Activated CD8-positive, alpha-beta memory T cell treated with anti-CD3 and anti-CD28 coated beads for 24 hours (primary cell): Measurements from ENCODE around the gene RAI14.

Experiments
- DNase-seq: peaks from one replicate; pipeline ENCODE4 v3.0.0-alpha.2; 2020

Gene RAI14

DNA sequence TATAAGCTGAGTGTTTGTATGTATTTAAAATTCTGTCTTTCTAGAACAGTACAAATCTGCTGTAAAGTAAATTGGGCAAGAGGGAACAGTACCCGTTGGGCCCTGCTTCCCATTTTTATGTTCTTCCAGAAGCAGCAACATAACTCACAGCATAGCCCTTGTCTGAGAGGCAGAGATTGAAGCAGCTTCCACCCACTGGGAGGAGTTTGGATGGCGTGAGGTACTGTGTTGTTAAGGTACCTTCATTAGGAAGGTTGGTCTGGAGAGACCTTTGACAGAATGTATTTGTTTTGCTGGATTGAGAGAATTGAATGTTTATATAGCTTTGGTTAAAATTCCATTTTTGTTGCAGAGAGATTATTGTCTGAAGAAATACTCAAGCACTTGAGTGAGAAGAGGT lies 24.8 kb downstream of the RAI14 start:
- no peak for DNase-seq

DNA sequence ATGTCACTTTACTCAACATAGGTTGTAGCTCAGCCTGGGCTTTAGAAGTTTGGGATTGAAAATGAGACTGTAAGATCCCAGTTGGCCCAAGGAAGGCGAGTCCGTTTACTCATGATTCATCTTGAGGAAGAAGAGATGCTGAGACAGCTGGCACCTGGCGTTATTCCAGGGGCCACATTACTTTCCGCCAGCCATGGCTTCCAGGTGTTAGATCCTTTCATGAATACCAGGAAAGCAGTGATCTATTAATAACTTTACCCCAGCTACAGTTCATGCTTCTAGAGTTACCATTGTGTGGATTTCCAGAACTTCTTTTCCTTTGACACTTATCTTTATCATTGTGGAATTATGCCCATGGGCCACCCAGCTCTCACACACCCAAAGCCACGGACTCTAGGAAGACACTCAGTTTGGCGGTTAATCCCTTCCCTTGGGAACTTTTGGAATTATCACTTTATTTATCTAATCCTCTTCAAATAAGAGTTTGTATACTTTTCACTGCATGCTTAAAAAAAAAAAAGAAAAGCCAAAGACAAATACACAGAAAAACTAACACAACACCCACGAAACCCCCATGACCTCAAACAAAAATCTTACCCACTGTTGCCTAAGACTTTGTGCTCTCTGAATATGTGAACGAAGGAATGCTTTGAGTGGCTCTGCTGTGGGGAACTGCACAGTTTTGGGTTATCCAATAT lies 26.9 kb downstream of the RAI14 start:
- no peak for DNase-seq

DNA sequence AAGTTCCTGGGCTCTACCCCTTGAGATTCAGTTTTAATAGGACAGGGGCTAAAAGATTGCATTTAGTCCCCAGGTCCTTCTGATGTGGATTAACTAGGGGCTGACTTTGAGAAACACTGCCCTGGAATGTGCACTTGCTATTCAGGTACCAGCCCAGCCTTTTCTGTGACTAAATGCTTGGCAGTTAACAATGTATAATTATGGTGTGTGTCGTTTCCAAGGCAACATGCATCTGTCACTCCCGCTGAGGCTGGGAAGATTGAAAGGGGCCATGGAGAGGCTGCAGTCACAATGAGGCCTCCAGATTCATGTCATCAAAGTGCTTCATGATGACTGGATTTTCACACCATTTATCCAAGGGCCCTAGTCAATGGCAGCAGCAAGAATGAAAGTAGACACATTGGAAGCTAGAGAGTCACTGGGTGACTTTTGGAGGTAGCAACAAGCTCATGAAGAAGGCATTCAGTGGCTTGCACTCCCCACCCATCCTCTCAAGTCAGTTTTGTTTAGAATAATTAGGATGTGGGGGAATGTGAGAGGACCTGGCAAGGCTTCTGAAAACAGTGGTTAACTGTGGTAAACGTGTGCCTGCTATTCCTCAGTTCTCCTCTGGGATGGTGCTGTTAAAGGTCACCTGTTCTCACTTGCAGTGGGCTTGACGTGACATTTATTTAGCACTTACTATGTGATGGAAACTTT lies 28.3 kb downstream of the RAI14 start:
- no peak for DNase-seq

- DNase-seq = no peak
Observed at GRCh38 chr5:34684980-34685352, 28.8 kb downstream of the RAI14 start.

GRCh38 chr5:34685485-34686165 lies 29.5 kb downstream of the RAI14 start:
- DNase-seq = no peak

GRCh38 chr5:34686762-34687268 lies 30.7 kb downstream of the RAI14 start:
- no peak for DNase-seq

DNA sequence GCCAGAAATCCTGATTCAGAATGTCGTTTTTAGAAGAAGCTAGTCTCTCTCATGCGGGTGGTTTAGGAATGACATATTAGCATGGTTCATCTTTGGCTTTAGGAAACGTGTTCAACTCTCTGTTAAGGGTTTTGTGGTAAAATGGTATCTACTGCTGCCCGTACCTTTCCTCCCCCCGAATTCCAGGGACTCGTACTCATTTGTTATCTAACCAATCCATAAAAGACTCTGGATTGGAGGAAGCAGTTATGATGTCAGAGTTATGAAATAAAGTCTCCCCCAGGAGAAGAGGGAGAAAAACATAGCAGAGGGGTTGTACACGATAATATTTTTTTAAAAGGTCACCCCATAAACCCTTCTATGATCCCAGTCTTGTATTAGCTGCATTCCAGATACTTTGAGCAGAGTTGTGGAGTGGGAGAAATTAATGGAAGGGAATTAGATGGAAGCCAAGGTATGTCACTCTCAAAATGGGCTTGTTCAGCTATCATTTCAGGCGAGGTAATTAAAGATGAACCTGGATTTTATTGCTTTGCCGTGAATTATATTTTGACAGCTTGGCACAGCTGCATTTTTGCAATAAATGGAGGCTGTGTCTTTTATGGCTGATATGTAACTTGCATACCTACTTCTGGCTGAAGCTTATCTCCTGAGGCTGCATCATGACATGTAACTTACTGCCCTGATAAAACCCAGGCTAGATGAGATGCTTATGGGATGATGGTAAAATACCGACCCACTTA lies 31.3 kb downstream of the RAI14 start:
- no peak for DNase-seq

DNA sequence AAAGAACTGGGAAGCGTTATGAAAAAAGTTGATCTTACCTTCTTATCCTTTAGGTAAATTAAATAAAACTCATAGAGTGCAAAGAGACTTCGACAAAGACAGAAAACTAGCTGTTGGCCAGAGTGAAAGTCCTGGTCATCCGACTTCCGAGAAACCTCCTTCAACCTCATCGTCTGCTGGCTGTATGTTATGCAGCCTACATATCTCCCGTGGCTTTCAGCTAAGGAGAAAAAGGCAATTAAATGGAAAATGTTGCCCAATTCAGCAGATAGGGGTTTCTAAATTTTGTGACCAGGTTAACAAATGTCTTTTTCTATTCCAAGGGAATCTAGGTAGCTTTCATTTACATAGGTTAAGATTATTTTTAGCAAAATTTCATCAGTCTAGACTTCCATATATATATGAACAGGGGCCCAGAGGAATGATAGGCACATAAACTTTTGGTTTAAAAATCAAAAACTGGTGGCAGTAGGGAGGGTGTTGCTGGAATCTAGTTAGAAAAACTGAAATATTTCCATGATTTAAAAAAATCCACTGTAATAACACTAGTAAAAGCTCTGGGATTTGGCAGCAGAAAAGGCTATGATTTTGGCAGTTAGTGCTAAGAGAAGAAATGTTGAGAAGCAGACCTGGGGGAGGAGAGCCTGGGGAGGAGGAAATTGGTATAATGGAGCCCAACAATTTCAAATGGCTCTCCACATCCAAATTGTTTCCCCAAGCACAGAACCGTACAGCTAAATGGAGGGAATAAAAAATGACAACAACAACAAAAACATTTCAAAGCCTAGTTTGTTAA lies 32.1 kb downstream of the RAI14 start:
- DNase-seq = no peak

DNA sequence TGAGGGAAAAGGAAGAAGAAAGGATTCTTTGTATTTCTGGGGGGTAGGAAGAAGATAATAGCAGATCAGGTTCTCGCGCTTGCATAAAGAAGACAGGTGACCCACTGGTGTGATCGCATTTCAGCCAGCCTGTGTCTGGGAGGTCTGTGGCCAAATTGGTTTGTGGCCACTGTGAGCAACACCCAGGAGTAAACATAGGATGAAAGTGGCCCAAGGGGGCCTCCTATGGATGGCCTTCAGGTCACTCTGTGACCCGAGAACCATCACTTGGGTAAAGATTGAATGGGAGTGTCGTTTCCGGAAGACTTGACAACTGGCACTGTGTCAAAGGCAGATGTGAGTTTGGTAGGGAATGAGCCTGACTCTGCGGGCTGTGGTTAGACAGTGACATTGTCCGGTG lies 34.2 kb downstream of the RAI14 start:
- DNase-seq = no peak

GRCh38 chr5:34690898-34691297 lies 34.8 kb downstream of the RAI14 start:
- DNase-seq = no peak

DNA sequence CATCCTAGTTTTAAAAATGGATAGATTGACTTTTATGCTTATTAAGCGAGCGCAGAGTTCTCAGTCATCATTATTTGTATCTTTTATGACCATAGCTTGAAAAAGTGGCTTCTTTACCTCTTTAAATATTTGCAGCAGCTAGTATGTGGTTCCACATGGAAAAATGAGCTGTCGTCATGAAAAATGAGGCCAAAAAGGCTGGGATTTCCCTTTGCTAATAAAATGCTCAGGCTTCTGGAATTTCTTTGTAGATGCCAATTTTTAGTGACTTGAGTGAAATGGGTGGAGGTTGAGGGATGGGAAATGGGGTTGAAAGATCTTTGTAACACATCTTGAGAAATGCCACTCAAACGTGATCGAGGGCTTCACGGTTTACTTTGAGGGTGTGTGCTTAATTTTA lies 35.2 kb downstream of the RAI14 start:
- DNase-seq = no peak

GRCh38 chr5:34692786-34693185 lies 36.7 kb downstream of the RAI14 start:
- no peak for DNase-seq

GRCh38 chr5:34694012-34694411 lies 37.9 kb downstream of the RAI14 start:
- no peak for DNase-seq

- DNase-seq = no peak
Observed at GRCh38 chr5:34694685-34695084, 38.6 kb downstream of the RAI14 start.

- no peak for DNase-seq
Observed at GRCh38 chr5:34695275-34696027, 39.3 kb downstream of the RAI14 start.

DNA sequence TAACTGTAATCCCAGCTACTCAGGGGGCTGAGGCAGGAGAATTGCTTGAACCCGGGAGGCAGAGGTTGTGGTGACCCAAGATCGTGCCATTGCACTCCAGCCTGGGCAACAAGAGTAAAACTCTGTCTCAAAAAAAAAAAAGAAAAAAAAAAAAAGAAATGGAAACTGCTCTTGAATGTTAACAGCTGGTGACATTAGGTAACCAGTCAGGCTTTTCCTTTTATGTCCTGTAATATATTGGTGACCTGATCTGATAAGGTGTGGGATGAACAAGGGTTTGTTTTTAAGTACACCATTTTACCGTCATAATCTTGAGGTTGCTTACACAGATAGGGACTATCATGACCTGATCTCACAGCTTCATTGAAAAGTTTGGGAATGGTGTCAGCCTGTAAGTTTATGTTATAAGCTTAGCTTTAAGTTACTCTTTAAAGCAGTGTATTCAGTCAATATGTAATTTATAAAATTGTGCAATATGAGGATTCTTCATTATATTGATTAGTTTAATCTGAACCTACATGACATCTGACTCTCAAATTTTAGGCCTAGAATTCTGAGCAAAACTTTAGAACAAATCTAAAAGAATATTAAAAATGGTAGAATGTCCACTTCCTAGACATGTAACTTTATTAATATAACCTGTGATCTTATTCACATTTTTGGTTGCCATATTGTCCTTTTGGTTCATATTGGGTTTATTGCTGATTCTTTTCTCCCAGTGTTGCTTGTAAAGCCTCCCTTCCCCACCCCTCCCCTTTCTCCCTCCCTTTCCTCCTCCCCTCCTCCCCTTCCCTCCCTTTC lies 41.4 kb downstream of the RAI14 start:
- DNase-seq = no peak

- DNase-seq = no peak
Observed at GRCh38 chr5:34698109-34698419, 41.9 kb downstream of the RAI14 start.

DNA sequence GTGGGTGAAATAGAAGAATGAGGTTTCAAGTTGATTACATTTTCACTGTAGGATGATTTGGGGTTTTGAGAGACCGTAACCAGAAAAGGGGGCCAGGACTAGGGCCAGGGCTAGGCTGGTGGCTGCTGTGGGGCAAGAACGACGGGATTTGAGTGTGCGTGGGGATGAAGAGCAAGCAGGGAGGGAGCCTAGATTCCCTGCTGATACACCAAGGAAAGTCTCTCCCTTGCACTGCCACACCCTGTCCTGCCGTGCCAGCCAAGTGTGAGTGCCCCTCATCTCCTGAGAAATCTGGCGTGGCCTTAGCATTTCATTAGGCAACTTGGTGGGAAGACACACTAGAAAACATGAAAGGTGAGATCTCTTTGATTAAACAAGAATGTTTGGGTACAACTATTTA lies 42.6 kb downstream of the RAI14 start:
- DNase-seq = no peak

DNA sequence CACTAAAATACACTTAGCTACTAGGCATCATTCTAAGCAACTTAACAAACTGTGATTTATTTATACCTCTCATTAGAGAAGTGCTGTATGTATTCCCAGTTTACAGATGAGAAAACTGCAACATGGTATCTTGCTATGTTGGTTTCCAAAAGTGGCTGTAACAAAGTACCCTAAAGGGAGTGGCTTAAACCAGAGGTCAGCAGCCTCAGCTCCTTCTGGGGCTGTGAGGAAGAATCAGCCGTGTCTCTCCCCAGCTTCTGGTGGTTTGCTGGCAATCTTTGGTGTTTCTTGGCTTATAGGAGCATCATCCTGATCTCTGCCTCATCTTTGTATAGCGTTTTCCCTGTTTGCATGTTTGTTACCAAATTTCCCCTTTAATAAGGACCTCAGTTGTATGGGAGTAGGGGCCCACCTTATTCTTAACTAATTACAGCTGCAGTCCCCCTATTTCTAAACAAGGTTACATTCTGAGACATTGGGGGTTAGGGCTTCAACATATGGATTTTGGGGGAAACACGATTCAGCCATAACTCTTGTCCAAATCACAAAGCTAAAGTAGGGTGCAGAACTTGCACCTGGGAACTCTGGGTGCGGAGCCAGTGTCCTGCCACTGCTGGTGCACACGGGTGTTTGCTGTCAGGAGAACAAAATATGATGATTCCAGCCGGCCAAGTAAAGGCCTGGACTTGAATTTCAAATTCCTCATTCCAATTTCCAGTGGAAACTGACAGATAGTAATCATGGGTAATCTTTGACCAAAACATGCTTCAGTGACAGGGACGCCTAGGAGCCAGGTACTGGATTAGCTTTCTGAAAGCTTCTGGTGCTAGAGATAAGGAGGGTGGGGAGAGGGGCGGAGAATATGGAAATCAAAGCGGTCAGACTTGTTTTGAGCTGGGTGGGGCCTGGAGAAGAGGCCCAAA lies 43.3 kb downstream of the RAI14 start:
- DNase-seq = no peak

- no peak for DNase-seq
Observed at GRCh38 chr5:34700078-34700452, 43.9 kb downstream of the RAI14 start.
